ENCODE measurements around the gene ARHGAP6. TPM values are rescaled to one million over a fixed set of nuclear protein-coding genes. Genes with fewer than 3 reads are reported as not detected.

ARHGAP6 gene
- total RNA-seq, 4 donors from 2014 or later: 49.2 to 63.8 (median 51.5) TPM

GRCh38 chrX:11197671-11198070 is 468.0 kb downstream of the ARHGAP6 start:
- Histone ChIP-seq H3K27ac (no peak overlapping the region), H3K9me3 (no peaks in the 10 kb centered on the region), H3K4me1 (no peaks in the 10 kb centered on the region), H3K27me3 (no peaks in the 10 kb centered on the region), H3K4me3 (replicated peaks in 1 of 3) (no peak overlapping the region), H3K36me3 (no peaks in the 10 kb centered on the region)
- TF ChIP-seq, protein P1, sequence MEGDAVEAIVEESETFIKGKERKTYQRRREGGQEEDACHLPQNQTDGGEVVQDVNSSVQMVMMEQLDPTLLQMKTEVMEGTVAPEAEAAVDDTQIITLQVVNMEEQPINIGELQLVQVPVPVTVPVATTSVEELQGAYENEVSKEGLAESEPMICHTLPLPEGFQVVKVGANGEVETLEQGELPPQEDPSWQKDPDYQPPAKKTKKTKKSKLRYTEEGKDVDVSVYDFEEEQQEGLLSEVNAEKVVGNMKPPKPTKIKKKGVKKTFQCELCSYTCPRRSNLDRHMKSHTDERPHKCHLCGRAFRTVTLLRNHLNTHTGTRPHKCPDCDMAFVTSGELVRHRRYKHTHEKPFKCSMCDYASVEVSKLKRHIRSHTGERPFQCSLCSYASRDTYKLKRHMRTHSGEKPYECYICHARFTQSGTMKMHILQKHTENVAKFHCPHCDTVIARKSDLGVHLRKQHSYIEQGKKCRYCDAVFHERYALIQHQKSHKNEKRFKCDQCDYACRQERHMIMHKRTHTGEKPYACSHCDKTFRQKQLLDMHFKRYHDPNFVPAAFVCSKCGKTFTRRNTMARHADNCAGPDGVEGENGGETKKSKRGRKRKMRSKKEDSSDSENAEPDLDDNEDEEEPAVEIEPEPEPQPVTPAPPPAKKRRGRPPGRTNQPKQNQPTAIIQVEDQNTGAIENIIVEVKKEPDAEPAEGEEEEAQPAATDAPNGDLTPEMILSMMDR (IDR thresholded peaks at IDR 0.05): no peak
- TF ChIP-seq POLR2A (IDR thresholded peaks at IDR 0.05): no peak
- intact Hi-C loops (cut with DNase I): no loop called here
- WGBS, 2 donors: 84 to 85% methylated on average over 1 of the region's 1 CpG
- no peak for DNase-seq

DNA sequence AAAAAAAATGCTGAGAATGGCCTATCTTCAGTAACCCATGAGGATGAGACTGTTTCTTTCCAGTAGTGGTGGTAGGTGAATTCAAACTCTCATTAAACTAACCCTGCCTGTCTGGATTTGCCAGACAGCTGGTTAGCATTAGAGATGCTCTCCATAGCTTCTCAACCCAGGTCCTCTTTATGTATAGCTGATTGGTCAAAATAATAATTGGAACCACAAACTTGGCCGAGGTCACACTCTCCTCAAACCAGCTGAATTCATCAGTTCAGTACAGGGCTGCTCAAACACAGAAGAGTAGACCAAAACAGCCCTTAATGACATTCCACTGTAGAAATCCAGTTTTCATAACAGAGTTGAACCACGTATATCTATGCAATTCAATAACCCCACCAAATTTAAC is 469.2 kb downstream of the ARHGAP6 start:
- 78 to 79% methylated on average over 2 of the region's 2 CpGs for WGBS, 2 donors
- Histone ChIP-seq H3K27me3 (no peaks in the 10 kb centered on the region), H3K27ac (no peak overlapping the region), H3K4me3 (replicated peaks in 1 of 3) (no peak overlapping the region), H3K36me3 (no peaks in the 10 kb centered on the region), H3K9me3 (no peaks in the 10 kb centered on the region), H3K4me1 (no peaks in the 10 kb centered on the region)
- intact Hi-C loops (cut with DNase I): no loop called here
- no peak for DNase-seq
- TF ChIP-seq, protein P1 (IDR thresholded peaks at IDR 0.05): no peak
- TF ChIP-seq POLR2A (IDR thresholded peaks at IDR 0.05): no peak

DNA sequence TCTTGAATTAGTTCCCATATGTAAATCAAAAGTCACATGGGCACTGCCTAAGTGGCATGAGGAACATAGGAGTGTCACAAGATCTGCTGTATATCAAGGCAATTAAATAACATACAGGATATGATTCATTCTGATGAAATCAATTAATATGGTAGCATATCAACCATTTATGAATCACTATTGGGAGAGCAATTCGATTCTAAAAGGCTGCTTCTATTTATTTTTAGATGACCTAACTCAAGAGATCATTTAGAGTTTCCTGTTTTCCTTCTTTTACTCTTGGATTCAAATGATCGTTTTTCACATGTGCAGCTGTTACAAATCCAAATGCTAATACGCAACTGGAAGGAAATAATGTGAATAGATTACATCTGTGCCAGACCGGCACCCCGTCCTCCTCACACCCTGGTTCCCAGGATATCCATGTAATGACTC is 472.7 kb downstream of the ARHGAP6 start:
- Histone ChIP-seq H3K4me1 (no peaks in the 10 kb centered on the region), H3K27me3 (no peaks in the 10 kb centered on the region), H3K27ac (no peak overlapping the region), H3K36me3 (no peaks in the 10 kb centered on the region), H3K4me3 (replicated peaks in 1 of 3) (no peak overlapping the region), H3K9me3 (no peaks in the 10 kb centered on the region)
- 57 to 71% methylated on average over 5 of the region's 5 CpGs for WGBS, 2 donors
- intact Hi-C loops (cut with DNase I): no loop called here
- DNase-seq: no peak
- TF ChIP-seq, protein P1 (IDR thresholded peaks at IDR 0.05): no peak
- TF ChIP-seq POLR2A (IDR thresholded peaks at IDR 0.05): no peak

GRCh38 chrX:11190745-11191510 is 474.8 kb downstream of the ARHGAP6 start:
- Histone ChIP-seq H3K9me3 (no peaks in the 10 kb centered on the region), H3K27me3 (no peaks in the 10 kb centered on the region), H3K36me3 (no peaks in the 10 kb centered on the region), H3K4me1 (no peaks in the 10 kb centered on the region), H3K4me3 (replicated peaks in 1 of 3) (no peak overlapping the region), H3K27ac (no peak overlapping the region)
- DNase-seq: peak; percentile 20 to 23
- 84 to 86% methylated on average over 8 of the region's 8 CpGs for WGBS, 2 donors
- intact Hi-C loops (cut with DNase I): no loop called here
- no peak for TF ChIP-seq POLR2A (IDR thresholded peaks at IDR 0.05)
- TF ChIP-seq, protein P1 (IDR thresholded peaks at IDR 0.05): no peak

DNA sequence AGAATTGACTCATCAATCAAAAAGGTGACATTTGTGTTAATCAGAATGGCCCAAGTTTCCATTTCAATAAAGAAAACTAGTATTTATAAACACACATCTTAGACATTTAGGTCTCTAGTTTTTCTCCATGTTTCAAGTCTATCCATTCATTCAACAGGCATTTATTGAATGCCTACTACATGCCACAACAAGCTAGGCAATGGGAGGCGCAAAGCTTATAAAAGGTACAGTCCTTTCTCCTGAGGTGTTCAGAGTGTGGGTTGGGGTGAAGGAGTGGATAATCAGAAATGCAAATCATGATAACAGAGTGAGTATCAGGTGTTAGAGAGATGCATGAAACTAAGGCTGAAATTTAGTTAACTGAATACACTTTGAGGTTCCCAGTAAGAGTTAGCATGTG is 476.6 kb downstream of the ARHGAP6 start:
- Histone ChIP-seq H3K4me1 (no peaks in the 10 kb centered on the region), H3K27me3 (no peaks in the 10 kb centered on the region), H3K27ac (no peak overlapping the region), H3K4me3 (replicated peaks in 1 of 3) (no peak overlapping the region), H3K36me3 (no peaks in the 10 kb centered on the region), H3K9me3 (no peaks in the 10 kb centered on the region)
- 95 to 100% methylated on average over 1 of the region's 1 CpG for WGBS, 2 donors
- intact Hi-C loops (cut with DNase I): no loop called here
- no peak for TF ChIP-seq POLR2A (IDR thresholded peaks at IDR 0.05)
- TF ChIP-seq, protein P1 (IDR thresholded peaks at IDR 0.05): no peak
- DNase-seq: no peak

Measured in thyroid gland (tissue), 4 donors.